SK-N-MC (cell line): Measurements from ENCODE around the gene NPIPA1.
"Not testable (repeated sequence)": the region's sequence is repeated elsewhere in the genome, so short reads cannot be mapped to it uniquely, and the experiment has no call there.

Source experiments
- EZH2 ChIP-seq: fragments of 200-600 bp; sonication (generic); IDR thresholded peaks from one replicate; pipeline ENCODE4 v1.6.1; 2017; ENCODE audit warnings: antibody characterized with exemption
- FOXP2 ChIP-seq: optimal IDR thresholded peaks from 2 replicates; pipeline ENCODE3; 2011; ENCODE audit warnings: mild to moderate bottlenecking, moderate library complexity; ENCODE audit not compliant: insufficient read depth; ENCODE audit errors: extremely low read length, control extremely low read depth
- POLR2AphosphoS5 ChIP-seq: IDR thresholded peaks from 2 replicates; pipeline ENCODE4 v1.6.1; 2012; ENCODE audit warnings: mild to moderate bottlenecking, low read depth, low read length, borderline replicate concordance

- TF ChIP-seq POLR2AphosphoS5, EZH2, FOXP2: not testable (repeated sequence)
Observed at GRCh38 chr16:14974331-14974655, 37.0 kb downstream of the NPIPA1 start.
